IPS-15b (cell line): Measurements from ENCODE around the gene TYROBP.
"Not testable (repeated sequence)": the region's sequence is repeated elsewhere in the genome, so short reads cannot be mapped to it uniquely, and the experiment has no call there.

Experiments used
- H3K27me3 ChIP-seq: one replicate; pipeline ENCODE4 v1.6.1; 2013; ENCODE audit warnings: low read length; ENCODE audit not compliant: control insufficient read depth, insufficient read depth
- H3K36me3 ChIP-seq: one replicate; pipeline ENCODE4 v1.6.1; 2013; ENCODE audit warnings: low read length; ENCODE audit not compliant: control insufficient read depth, insufficient read depth
- H3K4me1 ChIP-seq: one replicate; pipeline ENCODE4 v1.6.1; 2013; ENCODE audit warnings: mild to moderate bottlenecking, low read length; ENCODE audit not compliant: control insufficient read depth, insufficient read depth
- H3K4me3 ChIP-seq: one replicate; pipeline ENCODE4 v1.5.1; 2013; ENCODE audit warnings: low read depth, low read length
- H3K9ac ChIP-seq: one replicate; pipeline ENCODE4 v1.6.1; 2013; ENCODE audit warnings: low read depth, mild to moderate bottlenecking, low read length
- H3K9me3 ChIP-seq: one replicate; pipeline ENCODE4 v1.6.1; 2013; ENCODE audit warnings: mild to moderate bottlenecking, low read length; ENCODE audit not compliant: control insufficient read depth, insufficient read depth

TYROBP gene

DNA sequence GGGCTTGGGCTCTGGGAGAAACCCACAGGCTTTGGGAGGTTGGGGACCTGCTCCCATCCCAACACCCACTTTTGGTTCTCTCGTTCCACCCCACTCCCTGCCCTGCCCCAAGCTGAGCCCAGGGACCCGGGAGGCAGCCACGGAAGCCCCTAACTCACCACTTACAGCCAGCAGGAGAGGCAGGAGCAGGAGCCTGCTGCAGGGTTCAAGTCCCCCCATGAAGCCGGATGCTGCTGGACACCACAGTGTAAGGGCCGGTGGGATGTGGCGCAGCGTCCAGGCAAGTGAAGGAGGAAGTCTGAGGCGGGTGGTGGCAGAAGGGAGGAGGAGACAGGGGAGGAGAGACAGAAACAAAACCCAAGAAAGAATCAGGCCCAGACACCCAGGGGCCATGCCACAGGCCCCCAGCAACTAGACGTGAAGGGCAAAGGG lies at the start of gene TYROBP:
TYROBP (minus strand) TSS at position 286 of the 432 bp plus-strand sequence; CDS start at position 219, 67 bp downstream.
- Histone ChIP-seq H3K4me1 (peaks cover 7% of the 10 kb centered on the region), H3K9ac (no peak within 1 kb of the TSS), H3K4me3 (no peak within 1 kb of the TSS), H3K9me3 (no peaks in the 10 kb centered on the region), H3K27me3 (no peaks in the 10 kb centered on the region), H3K36me3 (no peaks in the 10 kb centered on the region)

DNA sequence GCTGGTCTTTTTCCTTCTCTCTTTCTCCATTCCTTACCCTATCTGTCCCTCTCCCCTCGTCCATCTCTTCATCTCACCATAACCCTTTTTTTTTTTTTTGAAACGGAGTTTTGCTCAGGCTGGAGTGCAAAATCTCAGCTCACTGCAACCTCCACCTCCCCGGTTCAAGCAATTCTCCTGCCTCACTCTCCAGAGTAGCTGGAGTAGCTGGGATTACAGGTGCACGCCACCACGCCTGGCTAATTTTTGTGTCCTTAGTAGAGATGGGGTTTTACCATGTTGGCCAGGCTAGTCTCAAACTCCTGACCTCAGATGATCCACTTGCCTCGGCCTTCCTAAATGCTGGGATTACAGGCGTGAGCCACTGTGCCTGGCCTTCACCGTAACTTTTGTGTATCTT lies 49.3 kb upstream of the TYROBP start:
- H3K4me3 ChIP-seq, H3K36me3 ChIP-seq, H3K4me1 ChIP-seq, H3K9ac ChIP-seq, H3K9me3 ChIP-seq: not testable (repeated sequence)
- H3K27me3 ChIP-seq = peaks cover 32% of the 10 kb centered on the region

DNA sequence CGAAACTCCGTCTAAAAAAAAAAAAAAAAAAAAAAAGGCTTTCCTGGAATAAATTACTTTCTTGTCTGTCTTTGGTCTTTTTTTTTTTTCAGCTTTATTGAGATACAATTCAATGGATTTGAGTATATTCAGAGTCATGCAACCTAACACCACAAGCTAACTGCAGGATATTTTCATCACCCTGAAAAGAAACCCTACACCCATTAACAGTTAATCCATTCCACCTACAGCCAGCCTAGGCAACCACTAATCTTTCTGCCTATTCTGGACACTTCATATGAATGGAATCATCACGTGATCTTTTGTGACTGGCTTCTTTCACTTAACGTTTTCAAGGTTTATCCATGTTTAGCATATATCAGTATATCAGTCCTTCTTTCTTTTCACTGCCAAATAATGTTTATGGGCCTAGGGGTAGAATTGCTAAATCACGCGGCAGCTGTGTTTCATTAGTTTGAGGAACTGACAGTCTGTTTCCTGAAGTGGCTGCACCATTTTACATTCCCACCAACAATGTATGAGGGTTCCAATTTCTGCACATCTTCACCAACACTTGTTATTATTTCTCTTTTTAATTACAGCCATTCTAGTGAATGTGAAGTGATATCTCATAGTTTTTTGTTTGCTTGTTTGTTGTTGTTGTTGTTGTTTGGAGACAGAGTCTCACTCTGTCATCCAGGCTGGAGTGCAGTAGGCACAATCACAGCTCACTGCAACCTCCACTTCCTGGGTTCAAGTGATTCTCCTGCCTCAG lies 48.0 kb upstream of the TYROBP start:
- H3K4me1 ChIP-seq = no peaks in the 10 kb centered on the region
- H3K27me3 ChIP-seq = peaks cover 32% of the 10 kb centered on the region
- H3K4me3 ChIP-seq = no peak overlapping the region
- H3K36me3 ChIP-seq = no peaks in the 10 kb centered on the region
- no peak overlapping the region for H3K9ac ChIP-seq
- H3K9me3 ChIP-seq = no peaks in the 10 kb centered on the region

DNA sequence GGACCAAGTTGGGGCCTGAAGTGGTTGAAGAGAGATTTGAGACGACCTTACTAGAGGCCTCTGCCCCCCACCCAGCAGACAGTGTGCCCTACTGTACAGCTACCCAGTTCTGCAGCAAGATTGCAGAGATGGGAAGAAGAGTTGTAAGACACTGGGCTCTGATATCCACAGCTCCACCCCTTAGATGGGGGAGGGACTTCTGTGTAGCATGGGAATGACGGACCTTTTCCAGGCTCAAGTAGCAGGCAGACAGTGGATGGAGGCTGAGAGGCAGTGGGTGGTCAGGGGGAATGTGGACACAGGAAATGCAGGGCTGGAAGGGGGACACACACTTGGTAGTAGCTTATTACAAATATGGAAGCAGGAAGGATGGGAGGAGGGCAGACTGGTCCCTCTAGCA lies 41.0 kb upstream of the TYROBP start:
- H3K9me3 ChIP-seq = no peaks in the 10 kb centered on the region
- peak overlapping the region; percentile 37 for H3K9ac ChIP-seq
- peaks cover 5% of the 10 kb centered on the region for H3K36me3 ChIP-seq
- no peaks in the 10 kb centered on the region for H3K27me3 ChIP-seq
- H3K4me3 ChIP-seq = no peak overlapping the region
- H3K4me1 ChIP-seq = no peaks in the 10 kb centered on the region

DNA sequence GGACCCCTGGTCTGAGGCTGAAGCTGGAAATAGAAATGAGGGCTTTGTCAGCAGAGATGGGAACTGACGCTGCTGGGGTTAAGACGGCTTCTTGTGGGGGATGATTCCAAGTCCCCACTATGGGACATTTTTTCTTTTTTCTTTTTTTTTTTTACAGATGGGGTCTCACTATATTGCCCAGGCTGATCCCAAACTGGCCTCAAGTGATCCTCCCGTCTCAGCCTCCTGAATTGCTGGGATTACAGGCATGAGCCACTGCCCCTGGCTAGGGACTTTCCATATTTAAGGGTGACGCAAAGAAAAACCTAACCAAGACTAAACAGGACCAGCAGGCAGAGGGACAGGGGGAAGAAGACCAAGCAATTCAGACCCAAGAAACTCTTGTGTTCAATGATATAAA lies 38.1 kb upstream of the TYROBP start:
- peaks cover 5% of the 10 kb centered on the region for H3K36me3 ChIP-seq
- no peaks in the 10 kb centered on the region for H3K9me3 ChIP-seq
- no peaks in the 10 kb centered on the region for H3K27me3 ChIP-seq
- H3K4me3 ChIP-seq = no peak overlapping the region
- H3K9ac ChIP-seq = no peak overlapping the region
- no peaks in the 10 kb centered on the region for H3K4me1 ChIP-seq

DNA sequence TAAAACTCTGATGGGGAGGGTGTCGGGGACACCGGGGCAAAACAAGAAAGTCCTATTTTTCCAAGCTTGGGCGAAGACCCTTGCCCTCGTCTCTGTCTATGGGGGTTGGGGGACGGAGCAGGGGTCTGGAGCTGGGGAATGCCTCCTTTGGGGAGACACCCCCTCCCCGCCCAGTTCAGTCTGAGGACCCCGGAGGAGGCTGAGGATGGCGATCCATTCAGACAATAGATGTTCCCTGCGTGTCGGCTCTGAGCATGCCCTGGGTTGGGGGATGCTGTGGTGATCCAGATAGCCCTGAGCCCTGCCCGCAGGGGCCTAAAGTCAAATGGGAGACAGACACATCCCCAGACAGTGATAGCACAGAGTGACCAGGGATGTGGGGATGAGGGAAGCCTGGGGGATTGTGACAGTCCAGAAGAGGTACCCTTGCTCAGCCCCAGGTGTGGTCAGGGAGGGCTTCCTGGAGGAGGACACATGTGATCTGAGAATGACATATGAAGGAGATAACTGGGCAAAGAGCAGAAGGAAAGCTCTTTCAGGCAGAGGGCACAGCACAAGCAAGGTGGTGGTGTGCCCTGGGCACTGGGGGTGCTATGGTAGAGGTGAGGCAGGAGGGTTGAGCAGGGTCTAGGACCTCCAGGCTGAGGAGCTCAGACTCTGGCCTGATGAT lies 37.2 kb upstream of the TYROBP start:
- no peaks in the 10 kb centered on the region for H3K27me3 ChIP-seq
- H3K9ac ChIP-seq = no peak overlapping the region
- H3K36me3 ChIP-seq = peaks cover 11% of the 10 kb centered on the region

DNA sequence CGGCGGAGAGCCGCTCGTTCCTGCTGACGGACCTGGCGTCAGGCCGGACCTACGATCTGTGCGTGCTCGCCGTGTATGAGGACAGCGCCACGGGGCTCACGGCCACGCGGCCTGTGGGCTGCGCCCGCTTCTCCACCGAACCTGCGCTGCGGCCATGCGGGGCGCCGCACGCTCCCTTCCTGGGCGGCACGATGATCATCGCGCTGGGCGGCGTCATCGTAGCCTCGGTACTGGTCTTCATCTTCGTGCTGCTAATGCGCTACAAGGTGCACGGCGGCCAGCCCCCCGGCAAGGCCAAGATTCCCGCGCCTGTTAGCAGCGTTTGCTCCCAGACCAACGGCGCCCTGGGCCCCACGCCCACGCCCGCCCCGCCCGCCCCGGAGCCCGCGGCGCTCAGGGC lies 36.5 kb upstream of the TYROBP start:
- H3K27me3 ChIP-seq = no peaks in the 10 kb centered on the region
- no peaks in the 10 kb centered on the region for H3K9me3 ChIP-seq
- H3K4me3 ChIP-seq = no peak overlapping the region
- H3K36me3 ChIP-seq = peaks cover 16% of the 10 kb centered on the region
- no peak overlapping the region for H3K9ac ChIP-seq
- H3K4me1 ChIP-seq = no peaks in the 10 kb centered on the region

More for the DNA sequence above, 37.2 kb upstream of the TYROBP start:
- Histone ChIP-seq H3K4me1 (no peaks in the 10 kb centered on the region), H3K9me3 (no peaks in the 10 kb centered on the region), H3K4me3 (no peak overlapping the region)

DNA sequence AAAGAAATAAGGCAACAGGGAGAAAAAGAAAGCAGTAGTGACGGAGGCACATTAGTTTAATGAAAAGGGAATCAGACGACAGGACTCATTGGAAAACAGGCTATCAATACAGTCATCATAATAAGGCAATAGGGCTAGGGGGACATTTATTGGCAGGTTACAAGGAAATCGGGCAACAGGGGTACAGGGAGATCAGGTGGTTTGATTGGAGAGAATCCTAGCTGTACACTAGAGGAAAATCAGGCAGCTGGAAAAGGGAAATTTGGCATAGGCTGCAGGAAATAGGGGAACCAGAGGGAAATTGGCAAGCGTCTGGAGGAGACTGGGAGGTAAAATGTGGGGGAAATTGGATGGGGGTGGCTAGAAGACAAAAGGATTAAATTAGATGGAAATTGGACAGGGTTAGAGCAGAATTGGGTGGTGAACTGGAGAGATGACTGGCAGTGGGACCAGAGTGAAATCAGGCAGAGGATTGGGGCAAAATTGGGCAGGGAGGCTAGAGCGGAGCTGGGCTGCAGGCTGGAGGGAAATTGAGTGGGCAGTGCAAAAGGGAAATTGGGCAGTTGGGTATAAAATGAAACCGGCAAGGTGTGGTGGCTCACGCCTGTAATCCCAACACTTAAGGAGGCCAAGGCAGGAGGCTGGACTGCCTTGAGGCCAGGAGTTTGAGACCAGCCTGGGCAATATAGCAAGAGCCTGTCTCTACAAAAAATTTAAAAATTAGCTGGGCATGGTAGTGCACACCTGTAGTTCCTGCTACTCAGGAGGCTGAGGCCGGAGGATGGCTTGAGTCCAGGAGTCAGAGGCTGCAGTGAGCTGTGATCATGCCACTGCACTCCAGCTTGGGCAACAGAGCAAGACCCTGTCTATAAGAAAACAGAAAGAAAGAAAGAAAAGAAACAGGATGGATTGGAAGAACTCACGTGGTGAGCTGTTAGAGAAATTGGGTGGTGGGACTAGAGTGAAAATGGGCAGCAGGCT lies 35.5 kb upstream of the TYROBP start:
- H3K4me3 ChIP-seq = no peak overlapping the region
- H3K9ac ChIP-seq = no peak overlapping the region
- H3K9me3 ChIP-seq = no peaks in the 10 kb centered on the region
- no peaks in the 10 kb centered on the region for H3K27me3 ChIP-seq
- H3K36me3 ChIP-seq = peaks cover 17% of the 10 kb centered on the region
- no peaks in the 10 kb centered on the region for H3K4me1 ChIP-seq

DNA sequence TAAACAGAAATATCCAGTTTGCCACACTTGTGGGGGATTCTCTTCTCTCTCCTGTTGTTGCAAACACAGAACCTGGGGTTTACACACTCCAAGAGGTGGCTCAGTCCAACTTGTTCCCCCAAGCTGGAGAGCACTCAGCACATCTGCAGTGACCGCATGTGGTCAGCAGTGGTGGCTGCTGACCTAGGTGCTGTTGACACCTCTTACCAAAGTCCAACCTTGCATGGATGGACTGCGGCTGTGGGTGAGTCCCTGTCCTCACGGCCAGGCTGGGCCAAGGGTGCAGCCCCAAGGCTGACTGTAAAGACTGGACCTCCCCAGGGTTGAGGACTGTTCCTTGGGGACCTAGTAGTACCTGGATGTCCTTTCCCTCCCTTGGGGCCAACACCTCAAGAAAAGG lies 34.1 kb upstream of the TYROBP start:
- Histone ChIP-seq H3K4me1 (peaks cover under 1% of the 10 kb centered on the region), H3K9me3 (no peaks in the 10 kb centered on the region), H3K27me3 (no peaks in the 10 kb centered on the region), H3K9ac (no peak overlapping the region), H3K4me3 (no peak overlapping the region), H3K36me3 (peaks cover 17% of the 10 kb centered on the region)

DNA sequence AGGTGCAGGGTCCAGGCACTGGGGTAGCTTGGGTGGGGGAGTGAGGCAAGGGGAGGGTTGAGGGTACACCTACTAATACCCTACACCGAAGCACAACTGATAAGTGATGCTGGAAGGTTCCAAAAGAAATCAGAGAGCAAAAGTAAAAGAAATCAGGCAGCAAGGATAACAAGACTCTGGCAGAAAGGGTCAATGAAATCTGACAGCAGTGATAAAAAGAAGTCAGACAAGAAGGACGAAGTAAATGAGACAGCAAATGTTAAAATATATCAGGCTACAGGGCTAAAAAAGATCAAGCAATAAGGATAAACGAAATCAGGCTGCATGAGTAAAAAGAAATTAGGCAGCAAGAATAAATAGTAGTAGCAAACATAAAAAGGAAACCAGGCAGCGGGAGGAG lies 32.7 kb upstream of the TYROBP start:
- peaks cover 17% of the 10 kb centered on the region for H3K36me3 ChIP-seq
- no peaks in the 10 kb centered on the region for H3K27me3 ChIP-seq
- no peak overlapping the region for H3K9ac ChIP-seq
- H3K4me1 ChIP-seq = peaks cover 7% of the 10 kb centered on the region
- no peak overlapping the region for H3K4me3 ChIP-seq
- H3K9me3 ChIP-seq = no peaks in the 10 kb centered on the region

DNA sequence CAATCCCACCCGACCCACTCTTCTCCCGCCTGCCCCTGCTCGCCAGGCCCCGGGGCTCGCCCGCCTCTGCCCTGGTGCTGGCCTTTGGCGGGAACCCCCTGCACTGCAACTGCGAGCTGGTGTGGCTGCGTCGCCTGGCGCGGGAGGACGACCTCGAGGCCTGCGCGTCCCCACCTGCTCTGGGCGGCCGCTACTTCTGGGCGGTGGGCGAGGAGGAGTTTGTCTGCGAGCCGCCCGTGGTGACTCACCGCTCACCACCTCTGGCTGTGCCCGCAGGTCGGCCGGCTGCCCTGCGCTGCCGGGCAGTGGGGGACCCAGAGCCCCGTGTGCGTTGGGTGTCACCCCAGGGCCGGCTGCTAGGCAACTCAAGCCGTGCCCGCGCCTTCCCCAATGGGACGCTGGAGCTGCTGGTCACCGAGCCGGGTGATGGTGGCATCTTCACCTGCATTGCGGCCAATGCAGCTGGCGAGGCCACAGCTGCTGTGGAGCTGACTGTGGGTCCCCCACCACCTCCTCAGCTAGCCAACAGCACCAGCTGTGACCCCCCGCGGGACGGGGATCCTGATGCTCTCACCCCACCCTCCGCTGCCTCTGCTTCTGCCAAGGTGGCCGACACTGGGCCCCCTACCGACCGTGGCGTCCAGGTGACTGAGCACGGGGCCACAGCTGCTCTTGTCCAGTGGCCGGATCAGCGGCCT lies 32.1 kb upstream of the TYROBP start:
- Histone ChIP-seq H3K4me1 (peaks cover 10% of the 10 kb centered on the region), H3K9me3 (no peaks in the 10 kb centered on the region), H3K36me3 (peaks cover 16% of the 10 kb centered on the region), H3K9ac (no peak overlapping the region), H3K27me3 (no peaks in the 10 kb centered on the region), H3K4me3 (no peak overlapping the region)
